ENCODE measurements around the gene FXYD1.

FXYD1 gene

GRCh38 chr19:35146746-35147459 lies 8.3 kb downstream of the FXYD1 start:
- Histone ChIP-seq H3K9me2 (replicated peaks; ENCODE audit: insufficient read depth, low read length) (no peaks in the 10 kb centered on the region), H3K9me3 (replicated peaks; ENCODE audit: insufficient read depth, low read length) (no peaks in the 10 kb centered on the region), H3K27me3 (replicated peaks; ENCODE audit: insufficient read depth, low read length) (peaks cover 31% of the 10 kb centered on the region), H3K36me3 (replicated peaks; ENCODE audit: insufficient read depth, low read length) (no peaks in the 10 kb centered on the region), H3K4me2 (ENCODE audit: low read depth, low read length) (no peak overlapping the region), H3K4me1 (ENCODE audit: low read length) (peaks cover 10% of the 10 kb centered on the region), H3K79me2 (ENCODE audit: low read length) (no peaks in the 10 kb centered on the region), H2AFZ (ENCODE audit: low read length) (no peak overlapping the region), H3F3A (ENCODE audit: insufficient read depth, low read length) (peaks cover 3% of the 10 kb centered on the region; the same call in 1 of the 2 replicates), H4K20me1 (ENCODE audit: insufficient read depth, low read length) (no peaks in the 10 kb centered on the region), H3K9ac (ENCODE audit: low read length) (no peak overlapping the region), H3K4me3 (ENCODE audit: low read length) (no peak overlapping the region), H3K27ac (ENCODE audit: low read length) (no peak overlapping the region)
- DNase-seq, result no peak
- TF ChIP-seq EZH2phosphoT487 (IDR thresholded peaks at IDR 0.05; ENCODE audit: low read length) (no peak), EZH2 (optimal IDR thresholded peaks at IDR 0.05; ENCODE audit: low read depth, low read length) (no peak), CTCF (IDR thresholded peaks at IDR 0.05; ENCODE audit: low read length) (no peak)

GRCh38 chr19:35149463-35149862 lies 10.8 kb downstream of the FXYD1 start:
- Histone ChIP-seq H2AFZ (ENCODE audit: low read length) (no peak overlapping the region), H3K9ac (ENCODE audit: low read length) (no peak overlapping the region), H3K9me2 (replicated peaks; ENCODE audit: insufficient read depth, low read length) (no peaks in the 10 kb centered on the region), H3K9me3 (replicated peaks; ENCODE audit: insufficient read depth, low read length) (no peaks in the 10 kb centered on the region), H3K36me3 (replicated peaks; ENCODE audit: insufficient read depth, low read length) (no peaks in the 10 kb centered on the region), H3K4me3 (ENCODE audit: low read length) (no peak overlapping the region), H3K4me2 (ENCODE audit: low read depth, low read length) (no peak overlapping the region), H3K27ac (ENCODE audit: low read length) (no peak overlapping the region), H3K4me1 (ENCODE audit: low read length) (peaks cover 4% of the 10 kb centered on the region; the same call in 1 of the 2 replicates), H3K27me3 (replicated peaks; ENCODE audit: insufficient read depth, low read length) (peaks cover 11% of the 10 kb centered on the region), H3K79me2 (ENCODE audit: low read length) (peaks cover 6% of the 10 kb centered on the region), H3F3A (ENCODE audit: insufficient read depth, low read length) (no peaks in the 10 kb centered on the region), H4K20me1 (ENCODE audit: insufficient read depth, low read length) (no peaks in the 10 kb centered on the region)
- TF ChIP-seq EZH2 (optimal IDR thresholded peaks at IDR 0.05; ENCODE audit: low read depth, low read length), result no peak
- no peak for TF ChIP-seq CTCF (IDR thresholded peaks at IDR 0.05; ENCODE audit: low read length)
- no peak for TF ChIP-seq EZH2phosphoT487 (IDR thresholded peaks at IDR 0.05; ENCODE audit: low read length)
- DNase-seq, result no peak

- Histone ChIP-seq H2AFZ (ENCODE audit: low read length) (no peak overlapping the region), H3K9ac (ENCODE audit: low read length) (no peak overlapping the region), H3K4me2 (ENCODE audit: low read depth, low read length) (no peak overlapping the region), H4K20me1 (ENCODE audit: insufficient read depth, low read length) (no peaks in the 10 kb centered on the region), H3K79me2 (ENCODE audit: low read length) (peaks cover 16% of the 10 kb centered on the region), H3F3A (ENCODE audit: insufficient read depth, low read length) (no peaks in the 10 kb centered on the region), H3K27ac (ENCODE audit: low read length) (no peak overlapping the region), H3K9me2 (replicated peaks; ENCODE audit: insufficient read depth, low read length) (no peaks in the 10 kb centered on the region), H3K4me3 (ENCODE audit: low read length) (no peak overlapping the region), H3K36me3 (replicated peaks; ENCODE audit: insufficient read depth, low read length) (no peaks in the 10 kb centered on the region), H3K27me3 (replicated peaks; ENCODE audit: insufficient read depth, low read length) (peaks cover 2% of the 10 kb centered on the region), H3K4me1 (ENCODE audit: low read length) (peaks cover 4% of the 10 kb centered on the region; the same call in 1 of the 2 replicates), H3K9me3 (replicated peaks; ENCODE audit: insufficient read depth, low read length) (no peaks in the 10 kb centered on the region)
- DNase-seq, result no peak
- TF ChIP-seq CTCF (IDR thresholded peaks at IDR 0.05; ENCODE audit: low read length), result no peak
- no peak for TF ChIP-seq EZH2phosphoT487 (IDR thresholded peaks at IDR 0.05; ENCODE audit: low read length)
- TF ChIP-seq EZH2 (optimal IDR thresholded peaks at IDR 0.05; ENCODE audit: low read depth, low read length), result no peak
Measured at GRCh38 chr19:35150445-35150844, 11.8 kb downstream of the FXYD1 start.
